CD8-positive, alpha-beta memory T cell (primary cell): ENCODE results near the gene GLMN. TPM values are rescaled to one million over a fixed set of nuclear protein-coding genes. Genes with fewer than 3 reads are reported as not detected.
A peak's percentile ranks its signal among the peaks of the same experiment; 100 is the strongest.
"Not testable (repeated sequence)": the region's sequence is repeated elsewhere in the genome, so short reads cannot be mapped to it uniquely, and the experiment has no call there.

Experiments
- CTCF ChIA-PET: fragments of 350-600 bp; sonication (Branson Sonifier 250); formaldehyde crosslinking; loops from one replicate; lab custom pipeline; 2021; ENCODE audit warnings: antibody characterized with exemption; lab: Charles Lee
- POLR2A ChIA-PET: fragments of 350-600 bp; sonication (Branson Sonifier 250); formaldehyde crosslinking; loops from one replicate; lab custom pipeline; 2021; ENCODE audit warnings: antibody characterized with exemption; lab: Charles Lee
- DNase-seq, 5 donors: peaks; one replicate each; pipeline versions ENCODE4 v3.0.0 to v3.0.0-alpha.2; 2020 to 2022; ENCODE audit warnings: mixed read lengths in 1 of 5
- H3K27ac ChIP-seq: one replicate; pipeline ENCODE4 v1.7.0; 2013; ENCODE audit warnings: low read depth, mild to moderate bottlenecking, low read length, moderate library complexity
- H3K27me3 ChIP-seq: 2 replicates; pipeline ENCODE4 v1.7.0; 2013; ENCODE audit warnings: low read length, mild to moderate bottlenecking; ENCODE audit not compliant: insufficient read depth, poor library complexity, severe bottlenecking
- H3K36me3 ChIP-seq: 2 replicates; pipeline ENCODE4 v1.7.0; 2013; ENCODE audit warnings: mild to moderate bottlenecking, low read length, moderate library complexity; ENCODE audit not compliant: insufficient read depth
- H3K4me1 ChIP-seq: 2 replicates; pipeline ENCODE4 v1.7.0; 2013; ENCODE audit warnings: mild to moderate bottlenecking, low read length, moderate library complexity; ENCODE audit not compliant: insufficient read depth
- H3K4me3 ChIP-seq: 2 replicates; pipeline ENCODE4 v1.7.0; 2013; ENCODE audit warnings: mild to moderate bottlenecking, low read length
- H3K9me3 ChIP-seq: 2 replicates; pipeline ENCODE4 v1.7.0; 2013; ENCODE audit warnings: mild to moderate bottlenecking, low read length
- H3K27ac Mint-ChIP-seq, 8 donors: one replicate each; pipeline ENCODE4 v1.8.0; 2020 to 2021; ENCODE audit warnings: mixed read lengths in 8 of 8, mild to moderate bottlenecking in 6 of 8, inconsistent platforms in 3 of 8, moderate library complexity in 3 of 8
- H3K27me3 Mint-ChIP-seq, 2 donors: one replicate each; pipeline ENCODE4 v1.8.0; 2020 to 2021; ENCODE audit warnings: mixed read lengths in 2 of 2, mild to moderate bottlenecking in 1 of 2, moderate library complexity in 1 of 2
- H3K36me3 Mint-ChIP-seq, 3 donors: one replicate each; pipeline ENCODE4 v1.8.0; 2020 to 2021; ENCODE audit warnings: mixed read lengths in 3 of 3, inconsistent platforms in 1 of 3, mild to moderate bottlenecking in 1 of 3
- H3K4me1 Mint-ChIP-seq, 3 donors: one replicate each; pipeline ENCODE4 v1.8.0; 2020 to 2021; ENCODE audit warnings: mixed read lengths in 3 of 3, inconsistent platforms in 1 of 3, mild to moderate bottlenecking in 1 of 3
- H3K4me3 Mint-ChIP-seq, 7 donors: one replicate each; pipeline ENCODE4 v1.8.0; 2020 to 2021; ENCODE audit warnings: mixed read lengths in 7 of 7, mild to moderate bottlenecking in 6 of 7, moderate library complexity in 4 of 7, inconsistent platforms in 2 of 7
- H3K9me3 Mint-ChIP-seq, 5 donors: one replicate each; pipeline ENCODE4 v1.8.0; 2020 to 2022; ENCODE audit warnings: mixed read lengths in 5 of 5, mild to moderate bottlenecking in 3 of 5, moderate library complexity in 2 of 5, inconsistent platforms in 1 of 5
- polyA plus RNA-seq: library from polyadenylated mRNA; unstranded; fragments of 300-500 nt; fragmentation: Illumina TruSeq; gene quantifications from one replicate; pipeline ENCODE4 v1.2.3, GENCODE V29; 2021
- total RNA-seq, 2 experiments: library from RNA; stranded (reverse); gene quantifications; one replicate each; pipeline ENCODE4 v1.2.3, GENCODE V29; 2021

The GLMN gene
- total and polyA plus RNA-seq, 3 experiments from 2014 or later: 11.1 to 20.1 (median 20.1) TPM

- no peak overlapping the region for H3K4me3 ChIP-seq
- POLR2A ChIA-PET: no interaction called here
Measured at GRCh38 chr1:92259350-92259749, 39.4 kb downstream of the GLMN start.

GRCh38 chr1:92254714-92255113 lies 44.1 kb downstream of the GLMN start:
- H3K4me3 ChIP-seq, POLR2A ChIA-PET, H3K27me3 ChIP-seq, CTCF ChIA-PET, H3K36me3 ChIP-seq, H3K9me3 ChIP-seq, H3K27me3 Mint-ChIP-seq, DNase-seq, H3K27ac Mint-ChIP-seq, H3K4me3 Mint-ChIP-seq, H3K27ac ChIP-seq, H3K4me1 ChIP-seq: not testable (repeated sequence)
- peaks cover 53 to 80% (median 60%) of the 10 kb centered on the region in 3 donors for H3K36me3 Mint-ChIP-seq
- peaks cover 6 to 19% (median 15%) of the 10 kb centered on the region in 5 donors for H3K9me3 Mint-ChIP-seq
- peaks cover 0 to 16% (median 6%) of the 10 kb centered on the region in 3 donors for H3K4me1 Mint-ChIP-seq

More at GRCh38 chr1:92259350-92259749, 39.4 kb downstream of the GLMN start:
- Histone ChIP-seq H3K9me3 (no peaks in the 10 kb centered on the region), H3K36me3 (no peaks in the 10 kb centered on the region), H3K4me1 (no peaks in the 10 kb centered on the region), H3K27me3 (no peaks in the 10 kb centered on the region), H3K27ac (no peak overlapping the region)
- H3K27ac Mint-ChIP-seq: peak overlapping the region in 1 of 8 donors; percentile 14
- H3K36me3 Mint-ChIP-seq: peaks cover 49 to 90% (median 51%) of the 10 kb centered on the region in 3 donors
- peaks cover 0 to 16% (median 6%) of the 10 kb centered on the region in 3 donors for H3K4me1 Mint-ChIP-seq
- CTCF ChIA-PET: no interaction called here
- peaks cover 0 to 3% of the 10 kb centered on the region in 2 donors for H3K27me3 Mint-ChIP-seq
- H3K4me3 Mint-ChIP-seq: no peak overlapping the region
- peaks cover 2 to 12% (median 9%) of the 10 kb centered on the region in 5 donors for H3K9me3 Mint-ChIP-seq
- DNase-seq: no peak

GRCh38 chr1:92244376-92244775 lies 54.4 kb downstream of the GLMN start:
- Mint-ChIP-seq H3K27me3 (no peaks in the 10 kb centered on the region), H3K4me1 (no peaks in the 10 kb centered on the region), H3K36me3 (peaks cover 4 to 21% (median 13%) of the 10 kb centered on the region in 3 donors), H3K4me3 (no peak overlapping the region), H3K9me3 (no peaks in the 10 kb centered on the region), H3K27ac (peak overlapping the region in 3 of 8 donors; percentile 23 to 71 (median 60))
- ChIA-PET POLR2A (no interaction called here), CTCF (no interaction called here)
- no peaks in the 10 kb centered on the region for H3K9me3 ChIP-seq
- H3K27ac ChIP-seq: no peak overlapping the region
- H3K4me1 ChIP-seq: no peaks in the 10 kb centered on the region
- H3K27me3 ChIP-seq: no peaks in the 10 kb centered on the region
- H3K36me3 ChIP-seq: no peaks in the 10 kb centered on the region
- DNase-seq: no peak
- H3K4me3 ChIP-seq: no peak overlapping the region

GRCh38 chr1:92240034-92240433 lies 58.8 kb downstream of the GLMN start:
- ChIA-PET POLR2A (interaction anchor here (0.6 kb wide), 1 partner anchor 56 kb away, joined by 3 read pairs; no protein-coding TSS in a partner anchor), CTCF (no interaction called here)
- Mint-ChIP-seq H3K9me3 (no peaks in the 10 kb centered on the region), H3K27me3 (peaks cover 3 to 11% of the 10 kb centered on the region in 2 donors), H3K4me1 (no peaks in the 10 kb centered on the region), H3K27ac (no peak overlapping the region), H3K4me3 (no peak overlapping the region), H3K36me3 (peaks cover 0 to 4% (median 0%) of the 10 kb centered on the region in 3 donors)
- H3K4me3 ChIP-seq: no peak overlapping the region
- no peaks in the 10 kb centered on the region for H3K4me1 ChIP-seq
- H3K27ac ChIP-seq: no peak overlapping the region
- no peaks in the 10 kb centered on the region for H3K36me3 ChIP-seq
- no peak for DNase-seq
- H3K9me3 ChIP-seq: no peaks in the 10 kb centered on the region
- H3K27me3 ChIP-seq: no peaks in the 10 kb centered on the region

- Histone ChIP-seq H3K27ac (no peak overlapping the region), H3K9me3 (no peaks in the 10 kb centered on the region), H3K4me3 (no peak overlapping the region), H3K36me3 (no peaks in the 10 kb centered on the region), H3K27me3 (no peaks in the 10 kb centered on the region), H3K4me1 (no peaks in the 10 kb centered on the region)
- H3K4me1 Mint-ChIP-seq: no peaks in the 10 kb centered on the region
- ChIA-PET CTCF (no interaction called here), POLR2A (no interaction called here)
- H3K4me3 Mint-ChIP-seq: no peak overlapping the region
- H3K9me3 Mint-ChIP-seq: no peaks in the 10 kb centered on the region
- DNase-seq: no peak
- no peak overlapping the region for H3K27ac Mint-ChIP-seq
- H3K36me3 Mint-ChIP-seq: no peaks in the 10 kb centered on the region
- peaks cover 5 to 14% of the 10 kb centered on the region in 2 donors for H3K27me3 Mint-ChIP-seq
Measured at GRCh38 chr1:92230736-92231135, 68.1 kb downstream of the GLMN start.

GRCh38 chr1:92228401-92228800 lies 70.4 kb downstream of the GLMN start:
- H3K4me3 Mint-ChIP-seq: no peak overlapping the region
- DNase-seq: no peak
- no peak overlapping the region for H3K27ac Mint-ChIP-seq
- no peak overlapping the region for H3K27ac ChIP-seq
- no peaks in the 10 kb centered on the region for H3K4me1 ChIP-seq
- H3K36me3 Mint-ChIP-seq: no peaks in the 10 kb centered on the region
- H3K27me3 Mint-ChIP-seq: peaks cover 3 to 14% of the 10 kb centered on the region in 2 donors
- no peaks in the 10 kb centered on the region for H3K4me1 Mint-ChIP-seq
- H3K27me3 ChIP-seq: no peaks in the 10 kb centered on the region
- no peaks in the 10 kb centered on the region for H3K36me3 ChIP-seq
- H3K9me3 ChIP-seq: no peaks in the 10 kb centered on the region
- no peaks in the 10 kb centered on the region for H3K9me3 Mint-ChIP-seq
- ChIA-PET POLR2A (no interaction called here), CTCF (no interaction called here)
- H3K4me3 ChIP-seq: no peak overlapping the region

- no peaks in the 10 kb centered on the region for H3K9me3 ChIP-seq
- no peaks in the 10 kb centered on the region for H3K36me3 ChIP-seq
- Mint-ChIP-seq H3K27me3 (peaks cover 10 to 11% of the 10 kb centered on the region in 2 donors), H3K36me3 (no peaks in the 10 kb centered on the region), H3K4me1 (no peaks in the 10 kb centered on the region), H3K4me3 (no peak overlapping the region), H3K27ac (no peak overlapping the region), H3K9me3 (no peaks in the 10 kb centered on the region)
- H3K27ac ChIP-seq: no peak overlapping the region
- no peaks in the 10 kb centered on the region for H3K27me3 ChIP-seq
- ChIA-PET CTCF (no interaction called here), POLR2A (no interaction called here)
- no peak for DNase-seq
- H3K4me3 ChIP-seq: no peak overlapping the region
- no peaks in the 10 kb centered on the region for H3K4me1 ChIP-seq
Measured at GRCh38 chr1:92219028-92219427, 79.8 kb downstream of the GLMN start.

GRCh38 chr1:92218559-92218958 lies 80.2 kb downstream of the GLMN start:
- Histone ChIP-seq H3K36me3 (no peaks in the 10 kb centered on the region), H3K27me3 (no peaks in the 10 kb centered on the region), H3K4me3 (no peak overlapping the region), H3K27ac (no peak overlapping the region), H3K4me1 (no peaks in the 10 kb centered on the region), H3K9me3 (no peaks in the 10 kb centered on the region)
- Mint-ChIP-seq H3K27me3 (peaks cover 10 to 11% of the 10 kb centered on the region in 2 donors), H3K27ac (no peak overlapping the region), H3K4me1 (no peaks in the 10 kb centered on the region), H3K4me3 (no peak overlapping the region), H3K9me3 (no peaks in the 10 kb centered on the region), H3K36me3 (no peaks in the 10 kb centered on the region)
- POLR2A ChIA-PET: no interaction called here
- CTCF ChIA-PET: no interaction called here
- DNase-seq: no peak
